Muscle layer of duodenum (tissue), 2 donors: Measurements from ENCODE around the gene NRM.
"Not testable (repeated sequence)": the region's sequence is repeated elsewhere in the genome, so short reads cannot be mapped to it uniquely, and the experiment has no call there.

Source experiments
- H3K27ac ChIP-seq: one replicate; pipeline ENCODE4 v1.7.0; 2013; ENCODE audit warnings: mild to moderate bottlenecking, low read length
- H3K27me3 ChIP-seq: one replicate; pipeline ENCODE4 v1.7.0; 2013; ENCODE audit warnings: low read depth, mild to moderate bottlenecking, control low read depth, low read length
- H3K36me3 ChIP-seq, 2 donors: one replicate each; pipeline ENCODE4 v1.7.0; 2013; ENCODE audit warnings: low read length in 2 of 2, control low read depth in 1 of 2, mild to moderate bottlenecking in 1 of 2; ENCODE audit not compliant: insufficient read depth in 2 of 2, control insufficient read depth in 1 of 2
- H3K4me1 ChIP-seq, 2 donors: one replicate each; pipeline ENCODE4 v1.7.0; 2013; ENCODE audit warnings: low read length in 2 of 2, mild to moderate bottlenecking in 2 of 2, control low read depth in 1 of 2, moderate library complexity in 1 of 2; ENCODE audit not compliant: insufficient read depth in 2 of 2, control insufficient read depth in 1 of 2
- H3K4me3 ChIP-seq, 2 donors: one replicate each; pipeline ENCODE4 v1.7.0; 2013; ENCODE audit warnings: low read length in 2 of 2, low read depth in 1 of 2, mild to moderate bottlenecking in 1 of 2
- H3K9me3 ChIP-seq, 2 donors: one replicate each; pipeline ENCODE4 v1.7.0; 2013; ENCODE audit warnings: low read length in 2 of 2, control low read depth in 1 of 2, mild to moderate bottlenecking in 1 of 2; ENCODE audit not compliant: control insufficient read depth in 1 of 2
- donor health status: healthy.

NRM gene

GRCh38 chr6:30724906-30725667, 34.3 kb upstream of the NRM start:
- Histone ChIP-seq H3K9me3 (no peaks in the 10 kb centered on the region), H3K27ac (no peak overlapping the region), H3K4me3 (no peak overlapping the region), H3K4me1 (peaks cover 0 to 41% of the 10 kb centered on the region in 2 donors), H3K36me3 (peaks cover 53 to 58% of the 10 kb centered on the region in 2 donors), H3K27me3 (no peaks in the 10 kb centered on the region)

GRCh38 chr6:30723843-30724741, 33.3 kb upstream of the NRM start:
- H3K9me3 ChIP-seq, H3K4me3 ChIP-seq, H3K27me3 ChIP-seq, H3K27ac ChIP-seq: not testable (repeated sequence)
- peaks cover 45 to 52% of the 10 kb centered on the region in 2 donors for H3K36me3 ChIP-seq
- H3K4me1 ChIP-seq = peaks cover 6 to 49% of the 10 kb centered on the region in 2 donors

- peaks cover 7 to 53% of the 10 kb centered on the region in 2 donors for H3K4me1 ChIP-seq
- H3K4me3 ChIP-seq, H3K9me3 ChIP-seq, H3K27me3 ChIP-seq: not testable (repeated sequence)
- peak overlapping the region; percentile 40 for H3K27ac ChIP-seq
- H3K36me3 ChIP-seq = peaks cover 43 to 52% of the 10 kb centered on the region in 2 donors
Measured at GRCh38 chr6:30723159-30723842, 32.5 kb upstream of the NRM start.

GRCh38 chr6:30722280-30723112, 31.7 kb upstream of the NRM start:
- Histone ChIP-seq H3K27ac (peak overlapping the region; percentile 40), H3K9me3 (no peaks in the 10 kb centered on the region), H3K36me3 (peaks cover 35 to 44% of the 10 kb centered on the region in 2 donors), H3K27me3 (no peaks in the 10 kb centered on the region), H3K4me1 (peaks cover 7 to 53% of the 10 kb centered on the region in 2 donors), H3K4me3 (peak overlapping the region; percentile 63 to 92)

- Histone ChIP-seq H3K4me1 (peaks cover 7 to 53% of the 10 kb centered on the region in 2 donors), H3K36me3 (peaks cover 30 to 39% of the 10 kb centered on the region in 2 donors), H3K27ac (peak overlapping the region; percentile 77), H3K4me3 (peak overlapping the region; percentile 63 to 92)
- H3K27me3 ChIP-seq, H3K9me3 ChIP-seq: not testable (repeated sequence)
Measured at GRCh38 chr6:30722025-30722279, 31.2 kb upstream of the NRM start.

- Histone ChIP-seq H3K4me1 (peaks cover 10 to 57% of the 10 kb centered on the region in 2 donors), H3K9me3 (no peaks in the 10 kb centered on the region), H3K4me3 (peak overlapping the region; percentile 92 to 95), H3K27me3 (no peaks in the 10 kb centered on the region), H3K36me3 (peaks cover 28 to 34% of the 10 kb centered on the region in 2 donors), H3K27ac (peak overlapping the region; percentile 98)
Measured at GRCh38 chr6:30721198-30722024, 30.6 kb upstream of the NRM start.

- Histone ChIP-seq H3K4me1 (peaks cover 11 to 56% of the 10 kb centered on the region in 2 donors), H3K9me3 (no peaks in the 10 kb centered on the region), H3K27ac (peak overlapping the region; percentile 98), H3K27me3 (no peaks in the 10 kb centered on the region), H3K4me3 (peak overlapping the region; percentile 92 to 95), H3K36me3 (peaks cover 24 to 30% of the 10 kb centered on the region in 2 donors)
Measured at GRCh38 chr6:30720738-30721197, 30.0 kb upstream of the NRM start.

- Histone ChIP-seq H3K27ac (peak within 1 kb of the TSS; percentile 98), H3K4me3 (peak within 1 kb of the TSS; percentile 92 to 95), H3K4me1 (peaks cover 11 to 51% of the 10 kb centered on the region in 2 donors), H3K27me3 (no peaks in the 10 kb centered on the region), H3K36me3 (peaks cover 19 to 25% of the 10 kb centered on the region in 2 donors), H3K9me3 (no peaks in the 10 kb centered on the region)
Measured at GRCh38 chr6:30719791-30720737, 29.3 kb upstream of the NRM start, which contains the start of gene TUBB. Gene TUBB, plus strand, starts transcription at chr6:30720352. Its CDS starts 155 bp downstream, at chr6:30720507.

- Histone ChIP-seq H3K27ac (peak overlapping the region; percentile 98), H3K27me3 (no peaks in the 10 kb centered on the region), H3K4me1 (peaks cover 11 to 44% of the 10 kb centered on the region in 2 donors), H3K36me3 (peaks cover 17 to 24% of the 10 kb centered on the region in 2 donors), H3K4me3 (peak overlapping the region; percentile 92 to 95), H3K9me3 (no peaks in the 10 kb centered on the region)
Measured at GRCh38 chr6:30719356-30719755, 28.6 kb upstream of the NRM start.
